Medulla oblongata (tissue), 1 donor: ENCODE measurements around the gene DOCK4.

Experiments used
- DNase-seq: peaks from one replicate; pipeline ENCODE4 v3.0.0-alpha.2; 2015; ENCODE audit errors: extremely low spot score

DOCK4 gene

DNA sequence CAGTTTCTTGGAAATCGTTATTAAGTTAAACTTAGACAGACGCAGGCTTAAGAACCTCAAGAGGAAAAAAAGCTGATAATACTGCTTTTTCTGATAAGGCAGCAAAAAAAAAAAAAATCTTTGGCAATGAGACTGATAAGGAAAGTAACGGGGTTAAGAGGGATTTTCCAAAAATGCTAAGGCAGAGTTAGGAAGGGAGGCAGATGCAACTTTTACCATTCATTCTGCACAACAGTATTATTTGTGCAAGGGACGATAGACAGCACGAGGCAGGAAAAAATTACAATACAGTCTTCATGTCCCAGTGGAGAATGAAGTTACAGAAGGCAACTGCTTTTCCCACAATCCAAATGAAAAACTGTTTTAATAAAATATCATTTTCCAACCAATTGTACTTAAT lies 194.0 kb downstream of the DOCK4 start:
- no peak for DNase-seq

DNA sequence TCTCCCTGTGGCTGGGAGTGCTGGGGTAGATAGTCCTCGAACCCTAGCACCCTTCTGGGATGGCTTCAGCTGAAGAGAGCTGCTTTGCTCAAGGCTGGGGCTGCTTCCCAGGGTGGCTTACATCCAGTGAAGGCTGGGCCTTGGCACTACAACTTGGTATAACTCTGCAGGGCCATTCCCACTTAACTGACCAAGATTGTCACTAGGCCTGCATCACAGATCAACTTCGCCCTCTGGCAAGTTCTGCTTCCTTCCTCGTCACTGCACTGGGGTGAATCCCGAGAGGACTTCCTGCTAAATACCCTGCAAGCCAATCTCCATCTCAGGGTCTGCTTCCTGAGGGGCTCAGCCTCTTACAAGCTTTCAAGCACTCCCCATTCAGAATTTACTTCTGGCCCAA lies 195.2 kb downstream of the DOCK4 start:
- no peak for DNase-seq

DNA sequence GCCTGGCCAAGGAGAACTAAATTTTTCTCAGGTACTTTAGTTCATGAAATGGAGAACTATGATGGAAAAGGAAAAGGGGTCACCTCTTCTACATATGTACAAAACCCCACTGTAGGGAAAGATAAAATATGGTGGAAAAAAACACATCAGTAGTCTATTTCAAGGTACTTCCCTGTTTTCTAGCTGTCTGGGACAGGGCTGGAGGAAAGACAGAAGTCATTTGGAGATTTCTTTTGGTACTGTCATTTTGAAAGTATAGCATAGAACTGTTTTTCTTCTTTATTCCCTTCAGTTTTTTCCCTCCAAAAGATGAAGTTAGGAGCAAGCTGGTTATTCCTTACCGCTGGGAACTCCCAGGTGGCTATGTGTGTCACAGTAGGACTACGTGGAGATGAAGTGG lies 196.1 kb downstream of the DOCK4 start:
- DNase-seq = no peak

DNA sequence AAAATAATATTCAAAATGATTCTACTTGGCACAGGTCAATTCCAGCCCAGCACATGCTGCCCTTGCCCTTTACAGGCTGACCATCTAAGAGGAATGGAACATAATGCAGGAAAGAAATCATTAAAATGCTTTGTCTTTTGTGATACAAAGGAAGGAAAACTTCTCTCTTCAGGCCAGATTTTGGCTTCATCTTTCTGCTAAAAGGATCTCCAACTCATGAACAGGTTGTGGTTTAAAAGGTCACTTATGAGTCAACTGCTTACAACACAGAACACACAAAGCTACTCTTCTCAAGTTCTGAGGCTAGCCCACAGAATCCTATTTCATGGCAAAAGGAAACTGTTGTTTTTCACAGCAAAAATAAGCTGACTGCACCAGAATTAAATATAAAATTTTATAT lies 197.1 kb downstream of the DOCK4 start:
- DNase-seq = no peak

DNA sequence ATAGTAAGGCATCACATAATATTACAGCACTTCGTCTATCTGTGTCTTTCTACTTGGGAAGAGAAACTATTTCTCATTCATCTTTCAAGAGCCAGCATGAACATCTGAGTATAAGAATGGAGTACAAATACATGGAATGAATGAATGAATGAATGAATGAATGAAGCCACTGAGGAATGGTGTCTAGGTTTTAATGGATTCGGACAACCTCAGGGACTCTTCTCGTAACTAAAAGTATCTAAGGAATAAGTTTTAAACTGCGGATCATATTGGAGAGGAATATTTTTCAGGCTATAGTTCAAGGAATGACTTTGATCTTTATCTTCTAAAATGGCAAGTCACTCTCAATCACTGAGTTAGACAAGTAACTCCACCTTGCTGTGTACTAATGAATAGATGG lies 199.0 kb downstream of the DOCK4 start:
- DNase-seq = no peak

DNA sequence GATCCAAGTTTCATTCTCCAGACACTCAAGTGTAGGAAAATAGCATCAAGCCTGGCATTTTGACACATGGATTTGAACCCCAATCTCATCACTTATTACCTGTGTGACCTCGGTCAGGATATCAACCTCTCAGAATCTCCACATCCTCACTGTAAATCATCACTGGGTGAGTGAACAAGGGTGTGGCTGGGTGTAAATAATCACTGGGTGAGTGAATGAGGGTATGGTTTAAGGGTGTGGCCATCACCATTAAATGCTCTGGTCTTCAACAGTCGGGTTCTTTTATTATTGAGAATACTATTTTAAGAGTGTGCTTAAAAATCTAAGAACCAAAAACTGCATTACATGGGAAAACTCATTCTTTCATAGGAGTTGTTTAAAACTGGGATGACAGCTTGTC lies 200.1 kb downstream of the DOCK4 start:
- no peak for DNase-seq

DNA sequence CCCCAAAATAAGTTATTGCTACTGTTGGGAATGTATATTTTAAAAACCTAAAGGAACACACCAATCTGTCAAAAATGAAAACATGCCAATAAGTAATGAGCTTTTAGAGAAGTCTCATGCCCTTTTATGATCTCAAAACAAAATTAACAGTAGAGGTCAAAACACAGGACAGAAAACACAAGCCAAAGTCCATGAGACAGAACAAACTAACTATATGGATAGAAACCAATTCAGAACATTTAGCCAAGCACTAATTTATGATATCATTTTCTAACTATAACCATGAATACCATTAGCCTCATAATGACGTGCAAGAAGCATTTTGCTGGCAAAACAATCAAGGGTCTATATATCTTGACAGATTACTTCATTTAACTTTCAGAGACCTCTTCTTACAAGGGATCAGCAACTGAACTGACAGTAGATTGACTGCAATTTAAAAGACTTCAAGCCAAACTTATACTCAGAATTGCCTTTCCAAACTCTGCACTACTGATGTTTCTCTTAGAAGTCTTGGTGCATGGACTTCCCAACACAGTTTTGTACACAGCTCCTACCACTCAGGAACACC lies 200.9 kb downstream of the DOCK4 start:
- no peak for DNase-seq

DNA sequence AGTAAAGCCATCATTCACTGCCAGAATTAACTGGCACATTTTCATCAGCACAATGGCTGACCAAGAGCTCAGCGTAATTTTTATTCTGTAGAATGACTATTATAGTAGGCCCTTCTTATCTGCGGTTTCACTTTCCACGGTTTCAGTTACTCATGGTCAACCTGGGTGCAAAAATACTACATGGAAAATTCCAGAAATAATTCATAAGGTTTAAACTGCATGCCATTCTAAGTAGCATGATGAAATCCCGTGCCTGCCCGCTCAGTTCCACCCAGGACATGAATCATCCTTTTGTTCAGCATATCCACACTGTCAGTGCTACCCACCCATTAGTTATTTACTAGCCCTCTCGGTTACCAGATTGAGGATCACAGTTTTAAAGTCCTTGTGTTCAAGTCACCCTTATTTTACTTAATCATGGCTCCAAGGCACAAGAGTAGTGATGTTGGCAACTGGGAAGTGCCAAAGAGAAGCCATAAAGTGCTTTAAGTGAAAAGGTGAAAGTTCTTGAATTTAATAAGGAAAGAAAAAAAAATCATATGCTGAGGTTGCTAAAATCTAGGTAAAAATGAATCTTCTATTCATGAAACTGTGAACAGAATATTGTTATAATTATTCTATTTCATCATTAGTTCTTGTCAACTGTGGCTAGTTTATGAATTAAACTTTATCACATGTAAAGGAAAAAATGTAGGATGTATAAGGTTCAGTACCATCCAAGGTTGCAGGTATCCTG lies 204.9 kb downstream of the DOCK4 start:
- peak; percentile 50 for DNase-seq

DNA sequence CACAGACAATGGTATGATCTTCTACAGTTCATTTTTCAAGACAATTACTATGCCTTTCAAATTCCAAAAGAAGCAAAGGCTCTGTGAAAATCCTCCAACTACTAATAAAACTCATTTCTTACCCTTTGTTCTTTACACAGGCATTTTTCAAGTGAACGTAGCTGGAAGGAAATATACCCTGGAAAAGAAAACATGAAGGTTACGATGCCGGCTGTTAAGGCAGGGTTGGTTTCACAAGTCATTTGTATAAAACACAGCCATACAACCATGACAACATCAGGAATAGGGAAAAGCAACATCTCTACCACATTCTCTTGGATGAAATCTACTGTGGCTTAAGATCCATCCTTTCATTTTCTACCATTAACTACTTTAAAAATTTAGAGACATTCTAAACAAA lies 207.9 kb downstream of the DOCK4 start:
- DNase-seq = no peak

DNA sequence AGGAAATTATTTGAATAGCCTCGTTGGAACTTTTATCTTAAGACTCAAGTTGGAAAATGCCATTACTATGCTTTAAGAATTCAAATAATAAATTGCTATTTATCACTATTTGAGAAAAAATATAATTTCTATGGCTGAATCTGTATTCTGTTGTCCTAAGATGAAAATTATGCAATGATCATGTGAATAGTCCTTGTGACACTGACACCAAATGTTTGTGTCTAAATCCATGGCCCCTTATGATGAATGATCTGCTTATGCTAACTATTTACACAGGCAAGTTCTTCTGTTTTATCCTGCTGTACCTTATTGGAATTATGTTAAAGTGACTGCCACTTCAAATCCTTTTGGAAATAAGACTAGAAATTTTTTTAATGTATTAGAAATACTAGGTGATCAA lies 208.7 kb downstream of the DOCK4 start:
- DNase-seq = no peak

DNA sequence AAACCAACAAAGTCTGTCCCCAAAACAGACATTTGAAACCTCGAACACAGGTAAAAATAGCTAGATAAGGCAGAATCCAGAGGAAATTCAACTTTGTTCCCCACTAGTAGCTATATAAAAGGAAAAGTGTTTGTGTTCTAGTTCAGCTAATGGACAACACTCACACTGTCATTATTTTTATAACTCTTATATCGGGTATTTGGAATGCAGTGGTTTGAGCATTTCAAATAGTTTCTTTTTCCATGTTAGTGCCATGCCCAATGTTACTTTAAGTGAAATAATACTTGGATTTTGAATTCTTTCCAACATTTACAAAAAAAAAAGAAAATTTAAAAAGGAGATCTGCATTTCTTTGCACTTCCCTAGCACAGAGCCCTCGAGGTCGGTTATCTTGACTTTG lies 213.6 kb downstream of the DOCK4 start:
- no peak for DNase-seq

DNA sequence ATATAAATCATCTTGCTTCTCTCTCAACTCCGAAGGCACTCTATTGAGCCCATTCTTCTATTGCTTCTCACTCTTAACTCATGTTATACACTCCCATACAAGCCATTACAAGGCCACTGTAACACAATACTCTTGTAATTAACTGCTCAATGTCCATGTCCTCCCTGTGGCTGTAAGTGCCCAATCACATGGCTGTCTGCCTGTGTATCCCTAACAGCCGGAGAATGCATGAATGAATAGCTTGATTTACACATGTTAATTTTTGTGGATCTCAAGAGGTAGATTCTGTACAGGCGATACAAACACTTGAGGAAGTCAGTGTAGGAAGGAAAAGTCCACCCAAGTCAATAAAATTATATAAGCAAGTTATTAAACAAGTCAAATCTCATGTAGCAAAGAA lies 215.6 kb downstream of the DOCK4 start:
- no peak for DNase-seq

DNA sequence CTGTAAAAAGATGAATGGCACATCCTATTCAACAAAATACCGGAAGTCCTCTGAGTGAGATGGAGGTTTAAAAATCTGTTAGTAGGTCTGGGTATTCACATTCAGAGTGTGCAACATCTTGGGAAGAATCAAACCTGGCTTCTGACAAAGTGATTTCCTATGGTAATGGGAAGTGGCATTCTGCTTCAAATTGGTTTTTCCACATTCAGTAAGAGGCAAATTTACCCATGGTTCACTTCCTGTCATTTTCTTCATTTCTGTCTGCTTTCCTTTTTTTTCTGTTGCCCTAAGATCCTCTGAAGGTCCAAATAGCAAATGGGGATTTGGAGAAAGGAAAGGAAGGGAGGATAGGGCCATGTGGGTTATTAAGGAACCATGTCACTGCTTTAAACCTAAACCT lies 218.3 kb downstream of the DOCK4 start:
- no peak for DNase-seq

DNA sequence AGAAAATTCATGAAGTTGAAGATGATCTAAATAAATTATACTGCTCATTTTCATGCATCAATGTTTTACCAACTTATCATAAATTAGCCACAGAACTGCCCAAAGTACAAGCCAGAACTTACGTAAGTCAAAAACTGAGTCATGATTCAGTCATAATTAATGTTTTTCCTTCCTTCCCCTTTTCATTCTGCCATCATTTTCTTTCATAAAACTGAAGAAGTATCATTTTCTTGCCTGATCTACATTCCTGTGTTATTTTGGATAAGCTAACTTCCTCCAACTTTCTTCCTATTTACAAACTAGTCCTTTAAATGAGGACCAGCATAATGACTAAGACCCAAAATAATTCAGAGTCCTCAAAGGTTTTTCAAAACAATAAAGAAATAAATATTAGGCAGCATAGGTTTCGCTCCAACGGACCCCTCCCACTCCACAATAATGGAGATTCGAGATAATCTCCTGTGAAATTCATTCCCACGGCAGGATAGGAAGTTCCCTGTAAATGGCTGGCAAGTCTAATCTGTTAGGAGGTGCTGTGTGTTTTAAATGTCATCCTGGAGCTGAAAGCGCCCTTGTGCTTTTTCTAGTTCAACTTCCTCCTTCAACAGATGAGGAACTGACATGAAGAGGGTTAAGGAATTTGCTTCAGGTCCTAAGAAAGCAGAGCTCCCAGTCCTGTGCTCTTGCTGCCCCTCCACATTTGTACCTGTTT lies 218.9 kb downstream of the DOCK4 start:
- peak; percentile 75 for DNase-seq

DNA sequence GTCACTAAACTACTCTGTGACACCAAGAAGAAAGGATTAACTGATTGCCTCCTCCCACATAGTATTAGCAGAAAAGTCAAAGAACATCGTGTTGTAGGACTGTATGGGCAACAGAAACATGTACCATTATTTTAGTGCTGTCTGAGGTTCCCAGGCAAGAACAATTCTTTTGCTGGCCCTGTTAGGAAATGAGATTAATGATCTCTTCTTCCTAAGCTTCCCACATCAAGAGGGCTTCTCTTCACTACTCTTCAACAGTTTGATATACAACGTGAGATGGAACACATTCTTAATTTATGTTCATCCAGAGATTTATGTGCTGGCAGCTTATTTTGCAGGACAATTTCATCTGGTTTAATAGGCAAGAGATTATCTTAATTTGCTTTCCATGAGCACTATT lies 219.6 kb downstream of the DOCK4 start:
- no peak for DNase-seq

DNA sequence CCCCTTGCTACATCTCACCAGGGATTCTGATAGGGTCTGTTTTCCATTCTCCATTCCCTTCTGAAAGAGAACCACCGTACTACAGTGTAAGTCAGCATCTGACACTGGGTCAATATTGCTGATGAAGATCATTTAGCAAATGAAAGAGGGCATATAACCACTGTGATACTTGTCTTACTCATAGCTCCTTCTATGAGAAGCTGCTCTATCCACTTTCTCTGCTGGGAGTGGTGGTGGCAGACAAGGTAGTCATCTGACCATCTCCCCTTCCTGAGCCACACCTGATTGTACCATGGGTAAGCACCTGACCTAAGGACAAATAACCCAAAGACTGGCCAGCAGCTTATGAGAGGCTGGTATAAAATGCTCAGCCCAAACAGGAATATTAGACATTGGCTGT lies 220.4 kb downstream of the DOCK4 start:
- no peak for DNase-seq

DNA sequence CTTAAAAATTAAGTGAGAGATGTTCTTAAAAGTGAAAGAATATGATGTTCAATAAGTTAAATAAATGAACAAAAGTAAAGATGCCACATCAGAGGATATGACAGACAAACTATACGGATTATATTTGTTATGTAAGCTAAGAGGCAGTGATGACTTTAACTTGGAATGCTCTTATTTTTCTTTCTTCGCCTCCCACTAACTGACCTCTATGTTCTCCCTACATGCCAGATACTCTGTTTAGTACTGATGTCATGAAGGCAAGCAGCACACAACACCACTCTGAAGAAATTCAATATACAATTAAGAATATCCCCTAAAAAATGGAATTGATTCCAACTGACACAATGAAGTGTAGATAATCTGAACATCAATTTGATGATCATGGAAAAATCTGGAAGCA lies 223.4 kb downstream of the DOCK4 start:
- DNase-seq = no peak

DNA sequence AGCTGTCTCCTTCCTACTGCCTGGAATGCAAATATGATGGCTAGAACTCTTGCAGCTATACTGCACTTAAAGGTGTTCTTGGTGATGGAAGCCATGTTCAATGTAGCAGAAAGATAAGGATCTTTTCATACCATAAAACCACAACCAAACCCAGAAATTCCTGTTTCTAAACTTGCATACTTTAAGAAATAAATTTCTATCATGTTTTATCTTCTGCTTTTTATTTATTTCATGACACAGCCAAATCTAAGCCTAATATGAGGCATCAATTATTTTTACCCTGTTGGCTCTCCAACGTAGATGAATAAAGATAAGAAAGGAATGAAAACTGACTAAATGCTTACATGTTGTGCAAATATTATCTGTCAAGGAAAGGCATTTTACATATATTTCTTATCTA lies 224.1 kb downstream of the DOCK4 start:
- DNase-seq = no peak

DNA sequence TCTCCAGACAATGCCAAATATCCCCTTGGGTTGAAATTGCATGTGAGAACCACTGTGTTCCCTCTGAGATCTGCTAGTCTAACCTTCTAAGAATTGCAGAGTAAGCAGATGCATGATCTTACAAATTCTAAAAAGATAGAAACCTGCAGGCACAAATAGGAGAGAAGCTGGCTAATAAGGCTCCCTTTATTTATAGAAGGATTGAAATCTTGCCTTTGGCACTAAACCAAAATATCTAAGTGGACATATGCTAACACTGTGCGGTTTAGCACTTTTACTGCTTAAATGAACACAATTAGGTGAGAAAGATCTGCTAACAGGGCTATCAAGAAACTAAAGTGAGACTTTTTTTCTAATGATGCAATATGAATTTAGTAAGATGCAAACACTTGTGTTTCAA lies 225.5 kb downstream of the DOCK4 start:
- DNase-seq = no peak

DNA sequence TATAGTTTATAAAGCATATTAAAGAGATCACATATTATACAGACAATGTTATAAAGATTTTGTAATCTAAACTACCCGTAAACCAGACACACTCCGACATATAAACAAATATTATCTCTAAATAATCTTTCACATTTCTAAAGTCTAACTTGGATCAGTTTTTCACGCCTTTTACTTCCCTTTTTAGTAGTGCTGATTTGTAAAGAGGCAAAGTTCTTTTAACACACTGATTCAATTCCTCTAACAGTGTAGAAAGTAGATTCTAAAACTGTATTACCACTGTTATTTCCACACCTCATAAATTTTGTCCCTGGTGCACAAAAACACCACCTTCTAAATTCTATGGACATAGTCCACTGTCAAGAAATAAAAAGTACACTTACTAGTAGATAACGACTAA lies 230.9 kb downstream of the DOCK4 start:
- no peak for DNase-seq

DNA sequence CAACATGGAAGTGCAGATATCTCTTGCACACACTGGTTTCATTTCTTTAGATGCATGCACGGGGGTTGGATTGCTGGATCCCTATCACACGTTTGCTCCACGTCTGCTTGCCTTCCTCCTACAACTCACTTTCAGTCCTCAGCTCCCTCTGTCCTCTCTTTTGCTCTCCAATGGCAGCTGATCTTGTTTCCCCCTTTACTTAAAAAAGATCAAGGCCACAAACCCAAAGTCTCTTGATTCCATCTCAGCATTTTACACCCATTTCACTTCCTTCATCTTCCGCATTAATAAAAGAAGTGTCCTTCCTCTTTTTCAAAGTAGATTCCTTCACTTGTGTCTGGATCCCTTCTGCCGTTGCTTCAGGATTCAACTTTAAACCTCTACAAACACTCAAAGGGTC lies 245.2 kb downstream of the DOCK4 start:
- peak; percentile 71 for DNase-seq

DNA sequence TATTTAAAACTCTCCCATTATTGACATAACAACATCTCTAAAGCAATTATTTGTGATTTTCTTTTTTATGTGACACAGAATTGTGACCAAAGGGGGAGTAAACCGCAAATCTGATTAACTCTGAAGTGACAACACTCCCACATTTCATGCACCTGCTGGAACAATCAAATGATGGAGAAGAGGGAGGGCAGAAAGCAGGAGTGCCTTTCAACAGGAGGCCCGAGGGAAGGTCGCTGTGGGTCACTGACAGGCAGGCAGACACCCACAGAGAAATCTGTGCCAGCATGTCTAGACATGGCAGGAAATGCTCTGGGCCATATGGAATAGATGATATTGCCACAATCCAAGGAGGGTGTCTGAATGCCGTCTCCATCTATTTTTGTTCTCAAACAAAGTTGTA lies 247.3 kb downstream of the DOCK4 start:
- DNase-seq = peak; percentile 73

DNA sequence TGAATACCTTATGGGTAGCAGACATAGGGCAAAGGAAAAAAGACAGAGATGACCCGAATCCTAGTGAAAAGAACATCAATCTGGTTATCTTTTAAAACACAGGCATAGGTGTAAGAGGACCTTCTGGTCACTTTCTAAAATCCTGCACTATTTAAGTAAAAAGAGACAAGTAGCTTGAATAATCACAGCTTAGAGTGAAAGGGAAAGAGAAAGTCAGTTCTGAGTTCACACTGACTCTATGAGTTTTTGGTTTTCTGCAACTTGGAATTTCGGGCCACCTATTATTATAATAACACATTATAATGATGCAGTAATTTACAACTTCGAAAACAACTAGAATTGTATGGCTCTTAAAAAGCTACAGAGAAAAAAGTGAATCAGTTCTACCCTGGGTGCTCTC lies 247.8 kb downstream of the DOCK4 start:
- DNase-seq = peak; percentile 35
